Measurements from ENCODE around the gene KCNK7.

The KCNK7 gene

GRCh38 chr11:65619281-65619928, 23.8 kb upstream of the KCNK7 start:
- Mint-ChIP-seq H3K4me1 (peaks cover 32% of the 10 kb centered on the region), H3K4me3 (no peak overlapping the region), H3K27ac (no peak overlapping the region), H3K36me3 (peaks cover 58% of the 10 kb centered on the region), H3K9me3 (no peaks in the 10 kb centered on the region), H3K27me3 (no peaks in the 10 kb centered on the region)
- ATAC-seq = no peak

DNA sequence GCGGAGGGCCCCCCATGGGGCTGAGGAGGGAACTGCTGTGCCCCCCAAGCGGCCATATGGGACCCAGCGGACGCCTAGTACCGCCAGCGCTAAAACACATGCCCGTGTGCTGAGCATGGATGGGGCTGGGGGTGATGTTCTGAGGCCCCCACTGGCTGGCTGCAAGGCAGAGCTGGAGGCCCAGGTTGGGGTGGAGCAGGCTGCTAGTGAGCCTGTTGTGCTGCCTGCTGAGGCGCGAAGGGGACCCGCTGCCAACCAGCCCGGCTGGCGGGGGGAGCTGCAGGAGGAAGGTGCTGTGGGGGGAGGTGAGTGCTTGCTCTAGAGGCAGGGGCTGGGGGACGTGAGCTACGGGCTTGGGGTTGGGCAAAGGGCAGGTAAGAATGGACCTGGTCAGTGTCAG, 23.2 kb upstream of the KCNK7 start:
- H3K27me3 Mint-ChIP-seq = no peaks in the 10 kb centered on the region
- H3K27ac Mint-ChIP-seq = no peak overlapping the region
- peaks cover 32% of the 10 kb centered on the region for H3K4me1 Mint-ChIP-seq
- peaks cover 53% of the 10 kb centered on the region for H3K36me3 Mint-ChIP-seq
- H3K9me3 Mint-ChIP-seq = no peaks in the 10 kb centered on the region
- no peak for ATAC-seq
- no peak overlapping the region for H3K4me3 Mint-ChIP-seq

DNA sequence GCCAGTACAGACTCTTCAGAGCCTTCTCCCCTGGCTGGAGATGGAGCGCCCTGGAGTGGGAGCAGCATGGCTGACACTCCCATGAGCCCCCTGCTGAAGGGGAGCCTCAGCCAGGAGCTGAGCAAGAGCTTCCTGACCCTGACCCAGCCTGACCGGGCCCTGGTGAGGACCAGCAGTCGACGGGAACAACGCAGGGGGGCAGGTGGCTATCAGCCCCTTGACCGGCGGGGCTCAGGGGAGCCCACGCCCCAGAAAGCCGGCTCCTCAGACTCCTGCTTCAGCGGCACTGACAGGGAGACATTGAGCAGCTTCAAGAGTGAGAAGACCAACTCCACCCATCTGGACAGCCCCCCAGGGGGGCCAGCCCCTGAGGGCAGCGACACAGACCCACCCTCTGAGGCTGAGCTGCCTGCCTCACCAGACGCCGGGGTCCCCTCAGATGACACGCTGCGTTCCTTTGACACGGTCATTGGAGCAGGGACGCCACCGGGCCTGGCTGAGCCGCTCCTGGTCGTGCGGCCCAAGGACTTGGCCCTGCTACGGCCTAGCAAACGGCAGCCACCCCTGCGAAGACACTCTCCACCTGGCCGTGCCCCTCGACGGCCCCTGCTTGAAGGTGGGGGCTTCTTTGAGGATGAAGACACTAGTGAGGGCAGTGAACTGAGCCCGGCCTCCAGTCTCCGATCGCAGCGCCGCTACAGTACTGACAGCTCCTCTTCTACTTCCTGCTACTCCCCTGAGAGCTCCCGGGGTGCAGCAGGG, 22.6 kb upstream of the KCNK7 start:
- no peak for ATAC-seq
- Mint-ChIP-seq H3K36me3 (peaks cover 52% of the 10 kb centered on the region), H3K27ac (no peak overlapping the region), H3K4me1 (peaks cover 36% of the 10 kb centered on the region), H3K4me3 (no peak overlapping the region), H3K27me3 (no peaks in the 10 kb centered on the region), H3K9me3 (no peaks in the 10 kb centered on the region)

- Mint-ChIP-seq H3K9me3 (no peaks in the 10 kb centered on the region), H3K36me3 (peaks cover 48% of the 10 kb centered on the region), H3K27me3 (no peaks in the 10 kb centered on the region), H3K4me1 (peaks cover 45% of the 10 kb centered on the region), H3K27ac (peak overlapping the region; percentile 94), H3K4me3 (peak overlapping the region; percentile 86)
- ATAC-seq = no peak
Observed at GRCh38 chr11:65617136-65617850, 21.7 kb upstream of the KCNK7 start.

DNA sequence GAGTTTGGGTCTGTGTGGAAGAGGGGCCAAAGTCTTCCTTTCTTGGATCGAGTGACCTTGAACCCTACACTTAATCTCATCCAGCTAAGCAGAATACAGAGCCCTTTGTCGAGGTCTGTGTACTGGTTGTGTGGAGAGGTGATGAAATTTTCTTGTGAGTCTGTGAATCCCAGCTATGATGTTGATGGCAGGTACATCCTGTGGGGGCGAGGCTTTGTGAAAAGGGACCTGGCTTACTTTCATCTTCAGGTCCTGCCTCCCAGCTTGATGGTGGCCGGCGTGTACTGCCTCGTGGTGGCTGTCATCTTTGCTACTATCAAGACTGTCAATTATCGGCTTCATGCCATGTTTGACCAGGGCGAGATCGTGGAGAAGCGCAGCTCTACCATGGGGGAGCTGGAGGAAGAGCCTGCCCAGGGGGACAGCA, 21.0 kb upstream of the KCNK7 start:
- peak overlapping the region; percentile 86 for H3K4me3 Mint-ChIP-seq
- H3K27me3 Mint-ChIP-seq = no peaks in the 10 kb centered on the region
- H3K9me3 Mint-ChIP-seq = no peaks in the 10 kb centered on the region
- no peak for ATAC-seq
- peaks cover 47% of the 10 kb centered on the region for H3K36me3 Mint-ChIP-seq
- H3K4me1 Mint-ChIP-seq = peaks cover 48% of the 10 kb centered on the region
- H3K27ac Mint-ChIP-seq = peak overlapping the region; percentile 94

GRCh38 chr11:65615950-65616574, 20.5 kb upstream of the KCNK7 start:
- H3K9me3 Mint-ChIP-seq = no peaks in the 10 kb centered on the region
- H3K27me3 Mint-ChIP-seq = no peaks in the 10 kb centered on the region
- H3K4me1 Mint-ChIP-seq = peaks cover 52% of the 10 kb centered on the region
- H3K27ac Mint-ChIP-seq = peak overlapping the region; percentile 94
- peak; percentile 16 for ATAC-seq
- H3K4me3 Mint-ChIP-seq = peak overlapping the region; percentile 86
- peaks cover 42% of the 10 kb centered on the region for H3K36me3 Mint-ChIP-seq

DNA sequence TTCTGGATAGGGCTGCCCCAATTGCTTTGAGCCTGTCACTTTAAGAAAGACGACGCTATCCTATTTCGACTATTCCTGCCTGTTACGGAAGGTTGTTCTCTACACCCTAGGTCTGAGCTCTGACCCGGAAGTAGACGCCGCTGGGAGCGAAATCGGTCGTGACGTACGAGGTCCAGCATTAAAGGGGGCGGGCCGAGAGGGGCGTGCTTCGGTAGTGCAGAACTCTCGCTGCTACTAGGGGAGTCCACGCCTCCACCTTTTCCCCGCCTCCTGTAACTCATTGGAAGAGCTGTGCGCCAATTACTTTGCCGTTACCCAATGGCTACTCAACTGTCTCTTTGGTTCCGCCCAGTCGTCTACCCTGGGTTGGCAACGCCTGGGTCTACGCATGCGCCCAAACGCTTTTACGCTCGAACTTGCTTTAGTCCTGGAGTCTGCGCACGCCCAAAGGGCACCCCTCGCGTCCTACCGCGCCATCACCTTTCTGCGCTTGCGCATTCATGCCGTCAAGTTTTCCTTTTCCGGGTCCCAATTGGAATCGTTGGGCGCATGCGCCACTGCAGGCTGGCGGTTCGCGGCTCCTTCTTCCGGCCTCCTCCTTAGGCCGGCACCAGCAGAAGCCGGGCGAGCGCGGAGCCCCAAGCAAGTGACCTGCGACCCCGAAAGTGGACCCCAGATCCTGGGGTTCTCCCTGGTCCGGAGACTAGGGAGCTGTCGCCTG, 19.8 kb upstream of the KCNK7 start, which contains the start of gene PCNX3:
Gene PCNX3 (plus strand): TSS at position 548 of the 721 bp plus-strand sequence. CDS start 536 bp downstream, outside the sequence.
- Mint-ChIP-seq H3K4me3 (peak within 1 kb of the TSS; percentile 86), H3K36me3 (peaks cover 48% of the 10 kb centered on the region), H3K4me1 (peaks cover 58% of the 10 kb centered on the region), H3K9me3 (no peaks in the 10 kb centered on the region), H3K27me3 (no peaks in the 10 kb centered on the region), H3K27ac (peak within 1 kb of the TSS; percentile 94)
- peak; percentile 93 for ATAC-seq

DNA sequence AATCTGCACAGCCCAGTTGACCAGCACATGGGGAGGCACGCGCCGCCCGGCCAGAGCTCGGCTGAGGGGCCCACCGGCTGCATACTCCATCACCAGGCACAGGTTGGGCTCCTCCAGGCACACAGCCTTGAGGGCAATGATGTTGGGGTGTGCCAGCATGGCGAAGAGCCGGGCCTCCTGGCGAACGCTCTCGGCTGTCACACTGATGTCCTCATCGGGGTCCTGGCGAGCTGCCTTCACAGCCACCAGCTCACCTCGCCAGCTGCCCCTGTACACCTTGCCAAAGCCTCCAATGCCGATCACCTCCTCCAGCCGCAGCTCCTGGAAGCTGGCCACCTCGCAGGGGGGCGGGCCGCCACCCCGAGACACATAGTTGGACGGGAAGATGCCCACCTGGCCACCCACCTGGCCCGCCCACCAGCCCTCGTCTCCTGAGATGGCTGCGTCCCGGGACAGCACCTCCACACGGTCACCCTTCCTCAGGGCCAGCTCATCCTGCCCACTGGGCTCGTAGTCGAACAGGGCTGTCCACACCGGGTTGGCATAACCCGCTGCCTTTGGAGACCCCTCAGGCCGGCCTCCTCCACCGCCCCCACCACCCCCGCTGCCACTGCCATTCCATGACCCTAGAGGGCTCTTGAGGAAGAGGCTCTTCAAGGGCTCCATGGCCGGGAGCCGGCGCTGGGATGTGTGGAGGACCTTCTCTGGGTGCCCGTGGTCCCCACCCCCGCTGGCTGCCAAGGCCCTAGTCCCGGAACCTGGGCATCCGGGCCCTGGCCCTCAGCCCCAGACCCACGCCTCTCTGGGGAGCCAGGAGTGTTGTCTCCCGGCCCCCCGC, 17.7 kb upstream of the KCNK7 start:
- H3K27ac Mint-ChIP-seq = peak overlapping the region; percentile 94
- ATAC-seq = no peak

DNA sequence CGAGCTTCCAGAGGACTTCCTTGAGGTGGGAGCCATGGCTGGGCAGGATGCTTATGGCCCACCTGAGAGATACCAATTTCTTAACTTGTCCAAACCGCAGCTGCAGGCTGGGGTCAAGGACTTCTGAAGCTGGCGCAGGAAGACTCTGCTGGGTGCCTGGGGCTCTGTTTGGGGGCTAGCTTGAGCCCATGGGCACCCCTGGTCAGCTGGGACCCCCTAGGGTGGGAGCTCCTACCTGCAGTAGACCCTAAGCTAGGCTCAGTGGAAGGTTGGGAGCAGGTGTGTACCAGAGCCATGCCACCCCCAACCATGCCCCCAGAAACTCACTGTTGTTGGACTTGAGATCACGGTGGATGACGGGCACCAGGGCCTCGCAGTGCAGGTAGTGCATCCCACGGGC, 17.1 kb upstream of the KCNK7 start:
- peaks cover 52% of the 10 kb centered on the region for H3K36me3 Mint-ChIP-seq
- no peak for ATAC-seq
- H3K9me3 Mint-ChIP-seq = no peaks in the 10 kb centered on the region
- H3K4me3 Mint-ChIP-seq = peak overlapping the region; percentile 86
- no peaks in the 10 kb centered on the region for H3K27me3 Mint-ChIP-seq
- H3K27ac Mint-ChIP-seq = peak overlapping the region; percentile 94
- peaks cover 64% of the 10 kb centered on the region for H3K4me1 Mint-ChIP-seq

More for the DNA sequence above, 17.7 kb upstream of the KCNK7 start:
- Mint-ChIP-seq H3K4me1 (peaks cover 69% of the 10 kb centered on the region), H3K36me3 (peaks cover 48% of the 10 kb centered on the region), H3K9me3 (no peaks in the 10 kb centered on the region), H3K27me3 (no peaks in the 10 kb centered on the region), H3K4me3 (peak overlapping the region; percentile 86)

DNA sequence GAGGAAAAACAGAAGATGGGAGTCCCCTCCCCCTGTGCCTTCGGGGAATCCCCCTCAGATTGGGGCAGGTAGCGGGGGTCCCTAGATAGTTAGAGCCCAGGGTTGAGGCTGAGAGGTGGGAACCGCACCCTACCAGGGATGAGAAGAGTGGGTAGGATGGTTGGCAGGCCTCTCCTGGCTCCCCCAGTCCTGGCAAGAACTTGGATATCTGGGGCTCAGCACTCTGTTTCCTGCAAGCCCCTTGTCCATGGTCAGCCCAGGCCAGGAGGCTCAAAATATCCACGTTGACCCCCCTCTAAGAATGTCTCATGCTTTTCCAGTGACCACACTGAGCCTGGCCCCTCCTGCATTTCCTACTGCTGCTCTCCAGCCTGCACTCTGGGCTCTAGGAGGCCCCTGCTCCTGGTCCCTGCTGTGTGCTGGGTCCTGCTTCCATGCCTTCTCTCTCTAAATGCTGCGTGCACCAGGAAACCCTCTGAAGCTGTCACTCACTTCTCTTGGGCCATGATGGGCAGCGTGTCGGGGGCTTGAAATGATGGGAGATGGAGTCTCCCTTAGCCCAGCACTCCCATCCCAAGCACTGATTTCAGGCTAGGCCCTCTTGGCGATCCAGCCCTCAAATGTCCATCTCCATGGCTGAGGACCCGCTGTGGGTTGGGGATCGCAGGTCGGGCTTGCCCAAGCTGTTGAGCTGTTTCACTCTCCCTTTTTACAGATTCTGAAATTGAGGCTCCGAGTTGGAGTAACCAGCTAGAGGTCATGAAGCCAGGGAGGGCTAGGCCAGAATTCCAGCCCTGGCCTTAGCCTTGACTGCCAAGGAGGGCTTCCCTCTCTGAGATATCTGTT, 16.4 kb upstream of the KCNK7 start:
- Mint-ChIP-seq H3K4me3 (peak overlapping the region; percentile 86), H3K9me3 (no peaks in the 10 kb centered on the region), H3K27me3 (no peaks in the 10 kb centered on the region), H3K4me1 (peaks cover 57% of the 10 kb centered on the region), H3K27ac (peak overlapping the region; percentile 94), H3K36me3 (peaks cover 52% of the 10 kb centered on the region)
- no peak for ATAC-seq

GRCh38 chr11:65611028-65611757, 15.6 kb upstream of the KCNK7 start:
- H3K27me3 Mint-ChIP-seq = no peaks in the 10 kb centered on the region
- H3K27ac Mint-ChIP-seq = peak overlapping the region; percentile 94
- H3K36me3 Mint-ChIP-seq = peaks cover 52% of the 10 kb centered on the region
- H3K4me3 Mint-ChIP-seq = peak overlapping the region; percentile 63
- H3K4me1 Mint-ChIP-seq = peaks cover 50% of the 10 kb centered on the region
- no peak for ATAC-seq
- H3K9me3 Mint-ChIP-seq = no peaks in the 10 kb centered on the region

- peaks cover 48% of the 10 kb centered on the region for H3K4me1 Mint-ChIP-seq
- H3K27ac Mint-ChIP-seq = peak overlapping the region; percentile 94
- no peaks in the 10 kb centered on the region for H3K9me3 Mint-ChIP-seq
- no peaks in the 10 kb centered on the region for H3K27me3 Mint-ChIP-seq
- peaks cover 60% of the 10 kb centered on the region for H3K36me3 Mint-ChIP-seq
- no peak overlapping the region for H3K4me3 Mint-ChIP-seq
- no peak for ATAC-seq
Observed at GRCh38 chr11:65610404-65610803, 14.8 kb upstream of the KCNK7 start.

DNA sequence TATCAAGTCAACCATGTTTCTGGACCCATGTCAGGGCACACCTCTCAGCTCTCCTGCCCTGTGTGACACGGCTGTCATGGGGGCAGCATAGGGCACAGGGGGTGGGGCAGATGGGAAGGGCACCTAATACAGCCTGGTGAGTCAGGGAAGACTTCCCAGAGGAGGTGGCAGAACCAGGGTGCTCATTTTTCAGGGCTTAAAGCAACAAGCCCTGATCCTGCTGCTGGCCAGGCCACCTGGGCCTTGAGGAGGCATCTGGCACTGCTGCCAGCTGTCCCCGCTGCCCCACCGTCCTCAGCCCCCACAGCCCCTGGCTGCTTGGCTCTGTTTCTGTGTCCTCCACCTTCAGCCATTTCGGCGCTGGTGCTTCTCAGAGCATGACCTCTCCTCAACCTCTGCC, 14.1 kb upstream of the KCNK7 start:
- H3K36me3 Mint-ChIP-seq = peaks cover 66% of the 10 kb centered on the region
- no peaks in the 10 kb centered on the region for H3K9me3 Mint-ChIP-seq
- H3K4me1 Mint-ChIP-seq = peaks cover 48% of the 10 kb centered on the region
- no peak overlapping the region for H3K4me3 Mint-ChIP-seq
- peak overlapping the region; percentile 94 for H3K27ac Mint-ChIP-seq
- ATAC-seq = no peak
- H3K27me3 Mint-ChIP-seq = no peaks in the 10 kb centered on the region
